HG03175 (cell line): ENCODE data around the gene KLK2.
"Not testable (repeated sequence)": the region's sequence is repeated elsewhere in the genome, so short reads cannot be mapped to it uniquely, and the experiment has no call there.

Source experiments
- ATAC-seq: cut with Tn5 transposase; IDR thresholded peaks from one replicate; pipeline ENCODE4 v1.9.1; 2021; ENCODE audit warnings: mild to moderate bottlenecking, moderate library complexity; ENCODE audit not compliant: unreplicated experiment

KLK2 gene

GRCh38 chr19:50891253-50891625 is 18.0 kb downstream of the KLK2 start:
- ATAC-seq = no peak

GRCh38 chr19:50893047-50893736 is 20.0 kb downstream of the KLK2 start:
- ATAC-seq = no peak

DNA sequence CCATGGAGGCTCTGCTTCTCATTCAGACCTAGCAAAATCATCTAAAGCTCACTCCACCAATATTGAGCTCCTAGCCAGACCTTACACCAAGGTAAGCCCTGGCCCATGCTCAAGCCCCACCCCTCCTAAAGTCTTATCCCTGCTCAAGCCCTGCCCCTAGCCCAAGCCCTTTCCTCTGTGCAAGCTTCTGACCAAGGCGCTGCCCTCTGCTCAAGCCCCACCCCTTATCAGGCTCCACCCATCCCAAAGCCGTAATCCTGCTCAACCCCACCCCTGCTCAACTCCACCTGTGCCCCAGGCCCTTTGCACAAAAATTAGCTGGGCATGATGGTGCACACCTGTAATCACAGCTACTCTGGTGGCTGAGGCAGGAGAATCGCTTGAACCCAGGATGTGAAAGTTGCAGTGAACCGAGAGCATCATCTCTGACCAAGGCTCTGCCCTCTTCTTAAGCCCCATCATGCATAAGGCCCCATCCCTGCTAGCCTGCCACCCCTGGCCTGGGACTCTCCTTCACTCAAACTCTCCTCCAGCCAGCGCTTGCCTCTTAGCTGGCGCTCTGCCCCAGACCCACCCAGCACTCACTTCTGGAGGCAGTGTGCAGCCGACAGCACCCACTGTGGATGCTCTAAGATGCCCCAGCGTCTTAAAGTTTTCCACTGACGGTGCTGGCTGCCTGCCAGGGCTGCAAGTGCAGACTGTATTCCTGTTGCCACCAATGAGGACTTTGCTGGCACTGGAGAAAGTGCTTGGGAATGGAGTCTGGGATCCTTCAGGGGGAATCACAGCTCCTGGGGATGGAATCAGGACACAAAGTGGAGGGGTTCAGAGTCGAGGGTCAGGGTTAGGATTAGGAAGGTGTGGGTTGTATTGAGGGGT is 21.5 kb downstream of the KLK2 start:
- no peak for ATAC-seq

- not testable (repeated sequence) for ATAC-seq
These were observed 22.9 kb downstream of the KLK2 start for GRCh38 chr19:50896089-50896590.

DNA sequence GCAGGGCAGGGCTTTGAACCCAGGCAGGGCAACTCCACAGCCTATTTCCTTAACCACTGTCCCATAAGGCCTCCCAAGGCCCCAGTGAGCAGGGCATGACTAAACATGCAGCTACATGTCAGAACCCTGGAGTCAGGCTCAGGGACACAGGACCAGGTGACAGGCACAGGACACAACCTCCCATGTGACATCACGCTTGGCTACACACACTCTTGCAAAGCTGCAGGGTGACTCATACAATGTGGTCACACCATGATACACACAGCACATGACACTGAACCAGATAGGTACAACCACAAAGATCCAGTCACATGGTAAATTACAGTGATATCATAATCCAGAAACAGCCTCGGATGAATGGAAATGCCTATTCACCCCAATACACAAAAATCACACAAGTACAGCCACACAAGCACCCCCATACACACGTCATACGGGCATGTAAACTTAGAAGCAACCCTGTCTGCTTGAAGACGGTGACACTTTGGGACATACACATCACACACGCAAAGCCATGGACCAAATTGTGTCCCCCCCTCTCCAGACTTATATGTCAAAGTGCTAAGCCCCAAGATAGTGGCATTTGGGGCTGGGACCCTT is 23.5 kb downstream of the KLK2 start:
- peak; percentile 83 for ATAC-seq

DNA sequence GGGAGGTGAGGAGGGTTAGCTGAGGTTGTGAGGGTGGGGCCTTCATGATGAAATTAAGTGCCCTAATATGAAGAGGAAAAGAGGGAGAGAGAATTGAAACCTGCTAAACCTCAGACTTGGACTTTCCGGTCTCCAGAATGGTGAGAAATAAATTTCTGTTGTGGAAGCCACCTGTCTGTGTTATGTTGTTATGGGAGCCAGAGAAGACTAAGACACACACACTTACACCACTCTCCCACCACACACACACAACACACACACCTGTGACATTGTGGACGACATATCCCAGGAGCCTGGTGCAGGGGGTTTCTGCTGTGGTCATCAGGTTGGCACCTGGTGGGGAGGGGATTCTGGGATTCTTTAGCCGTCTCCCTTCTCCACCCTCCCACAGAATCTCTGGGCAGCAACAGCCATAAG is 24.0 kb downstream of the KLK2 start:
- ATAC-seq = peak; percentile 41

- no peak for ATAC-seq
These were observed 24.4 kb downstream of the KLK2 start for GRCh38 chr19:50897612-50898011.

DNA sequence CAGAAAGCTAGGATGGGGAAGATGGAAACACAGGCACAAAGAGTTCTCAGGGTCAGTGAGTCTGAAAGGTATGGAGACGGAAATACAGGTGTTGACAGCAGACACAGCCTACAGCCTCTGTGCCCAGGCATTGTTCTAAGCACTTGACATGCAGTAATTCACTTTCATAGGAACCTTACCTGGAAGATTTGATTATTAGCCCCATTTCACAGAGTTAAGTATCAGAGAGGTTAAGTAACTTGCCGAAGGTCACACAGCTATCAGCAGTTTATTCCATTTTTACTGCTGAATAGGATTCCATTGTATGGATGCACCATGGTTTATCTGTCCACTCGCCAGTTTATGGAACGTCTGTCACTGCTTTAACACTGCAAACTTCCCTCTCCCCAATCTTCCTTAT is 24.8 kb downstream of the KLK2 start:
- ATAC-seq = no peak

- ATAC-seq = no peak
These were observed 26.3 kb downstream of the KLK2 start for GRCh38 chr19:50899569-50899968.

DNA sequence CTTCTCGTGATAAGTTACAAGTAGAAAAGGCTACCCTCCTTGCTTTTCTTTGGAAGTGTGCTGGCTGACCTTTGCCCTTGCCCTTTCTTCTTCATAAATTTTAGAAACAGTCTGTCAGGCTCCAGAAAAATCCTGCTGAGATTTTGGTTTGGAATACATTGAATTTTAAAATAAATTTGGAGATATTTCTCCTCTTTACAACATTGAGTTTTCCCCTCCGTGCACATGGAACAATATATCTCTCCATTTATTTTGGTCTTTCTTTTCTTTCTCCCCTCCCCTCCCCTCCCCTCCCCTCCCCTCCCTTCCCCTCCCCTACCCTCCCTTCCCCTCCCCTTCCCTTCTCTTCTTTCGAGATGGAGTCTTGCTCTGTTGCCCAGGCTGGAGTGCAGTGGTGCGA is 29.4 kb downstream of the KLK2 start:
- ATAC-seq = no peak

- ATAC-seq = no peak
These were observed 33.0 kb downstream of the KLK2 start for GRCh38 chr19:50906217-50906616.

DNA sequence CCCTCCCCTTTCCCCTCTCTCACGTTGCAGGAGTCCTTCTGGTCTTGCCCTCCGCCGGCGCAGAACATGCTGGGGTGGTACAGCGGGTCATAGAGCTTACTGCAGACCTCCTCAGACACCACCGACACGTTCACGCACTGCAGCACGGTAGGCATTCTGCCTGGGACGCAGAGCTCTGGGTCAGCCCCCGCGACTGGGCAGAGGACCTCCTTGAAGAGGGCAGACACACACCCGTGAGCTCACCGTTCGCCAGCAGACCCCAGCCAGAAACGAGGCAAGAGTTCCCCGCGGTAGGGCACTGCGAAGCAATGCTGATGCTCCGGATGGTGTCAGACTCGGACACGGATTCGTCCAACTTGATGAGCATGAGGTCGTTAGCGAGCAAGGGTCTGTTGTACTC is 35.1 kb downstream of the KLK2 start:
- ATAC-seq = no peak

GRCh38 chr19:50909240-50910070 is 36.2 kb downstream of the KLK2 start:
- ATAC-seq = peak; percentile 38

DNA sequence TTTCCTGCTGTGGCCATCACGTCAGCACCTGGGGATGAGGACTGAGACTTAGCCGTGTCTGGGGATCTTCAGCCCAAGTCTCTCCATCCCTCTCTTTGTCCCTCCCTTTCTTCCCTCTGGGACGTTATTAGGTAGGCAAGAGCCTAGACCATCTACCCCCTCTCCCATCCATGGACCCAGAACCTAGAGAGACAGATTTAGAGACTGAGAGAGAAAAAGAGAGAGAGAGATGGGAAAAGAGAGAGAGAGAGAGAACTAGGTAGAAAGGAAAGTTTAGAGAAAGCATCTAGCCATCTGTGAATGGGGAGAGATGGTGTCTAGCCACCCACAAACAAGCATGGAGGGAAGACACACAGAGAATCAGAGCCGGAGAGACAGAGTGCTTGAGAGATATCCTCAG is 37.5 kb downstream of the KLK2 start:
- ATAC-seq = no peak

GRCh38 chr19:50911206-50912101 is 38.2 kb downstream of the KLK2 start, which contains the start of gene KLK4:
TSS of gene KLK4 (minus strand) at chr19:50911395. CDS start at chr19:50910738, 657 bp downstream.
- no peak for ATAC-seq

DNA sequence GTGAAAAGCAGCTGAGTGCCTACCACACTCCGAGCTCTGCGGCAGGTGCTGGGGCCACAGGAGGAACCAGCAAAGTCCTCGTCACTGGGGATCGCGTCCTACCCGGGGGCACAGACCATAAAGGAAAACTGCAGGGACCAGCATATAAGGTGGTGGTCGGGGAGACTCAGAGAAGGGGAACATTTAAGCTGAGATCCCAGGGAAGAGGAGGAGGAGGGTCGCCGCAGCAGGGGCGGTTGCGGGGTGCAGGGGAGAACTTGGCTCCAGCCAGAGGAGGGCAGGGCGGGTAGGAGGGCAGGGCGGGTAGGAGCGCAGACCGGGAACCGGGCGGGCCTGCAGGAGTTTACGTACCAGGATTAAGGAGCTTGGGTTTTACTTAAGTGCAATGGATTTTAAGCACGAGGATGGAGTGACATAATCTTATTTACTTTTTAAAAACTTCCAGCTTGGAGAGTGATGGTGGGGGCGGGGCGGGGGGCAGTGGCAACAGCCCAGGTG is 38.9 kb downstream of the KLK2 start:
- no peak for ATAC-seq

DNA sequence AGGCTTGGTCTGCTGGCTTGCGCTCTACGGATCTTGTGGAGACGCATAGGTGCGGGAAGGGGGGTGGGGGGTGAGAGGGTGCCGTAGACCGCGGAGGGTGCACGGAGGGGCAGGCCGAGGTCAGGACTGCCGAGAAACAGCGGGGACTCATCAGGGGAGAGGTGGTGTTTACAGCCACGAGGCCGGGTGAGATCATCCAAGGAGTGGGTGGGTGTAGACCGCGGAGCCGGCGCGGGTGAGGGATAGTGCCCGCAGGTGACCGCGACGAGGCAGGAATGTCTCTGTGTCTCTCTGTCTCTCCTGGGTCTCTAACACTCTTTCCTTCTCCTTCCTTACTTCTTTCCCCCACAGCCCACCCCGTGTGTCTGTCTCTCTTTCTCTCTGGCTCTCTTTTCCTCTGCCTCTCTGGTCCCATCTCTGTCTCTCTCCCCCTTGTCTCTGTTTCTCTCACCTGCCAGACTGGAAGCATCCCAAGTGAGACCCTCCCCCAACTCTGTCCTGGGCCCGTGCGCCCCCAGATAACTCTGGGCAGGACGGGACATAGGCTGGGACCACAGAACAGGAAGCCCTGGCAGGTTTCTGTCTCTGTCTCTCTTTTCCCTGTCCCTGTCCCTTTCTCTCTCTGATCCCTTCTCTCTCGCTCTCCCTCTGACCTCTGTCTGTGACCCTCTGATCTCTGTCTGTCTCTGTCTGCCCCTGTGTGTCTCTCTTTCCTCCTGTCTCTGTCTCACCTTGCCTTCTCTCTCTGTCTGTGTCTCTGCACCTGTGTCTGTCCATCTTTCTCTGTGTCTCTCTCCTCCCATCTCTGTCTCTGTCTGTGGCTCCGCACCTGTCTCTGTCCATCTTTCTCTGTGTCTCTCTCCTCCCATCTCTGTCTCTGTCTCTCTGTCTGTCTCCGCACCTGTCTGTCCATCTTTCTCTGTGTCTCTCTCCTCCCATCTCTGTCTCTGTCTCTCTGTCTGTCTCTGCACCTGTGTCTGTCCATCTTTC is 39.8 kb downstream of the KLK2 start:
- ATAC-seq = no peak

- ATAC-seq = no peak
These were observed 42.8 kb downstream of the KLK2 start for GRCh38 chr19:50916069-50916468.
